Renal cortex interstitium (tissue), 11 donors: ENCODE results near the gene FARSB. TPM values are rescaled to one million over a fixed set of nuclear protein-coding genes. Genes with fewer than 3 reads are reported as not detected.

Experiments
- DNase-seq, 11 donors: peaks; one replicate each; pipeline ENCODE4 v3.0.0-alpha.2; 2013; ENCODE audit warnings: low read depth in 9 of 11, low spot score in 4 of 11; ENCODE audit errors: extremely low read depth in 1 of 11
- polyA plus RNA-seq, 3 donors: library from polyadenylated mRNA; unstranded; fragments of 120-200 nt; gene quantifications; one replicate each; pipeline ENCODE4 v1.2.1, GENCODE V29; 2013; ENCODE audit not compliant: insufficient read length in 3 of 3

The FARSB gene
- polyA plus RNA-seq, 3 donors, result 26.2 to 28.8 (median 26.8) TPM

GRCh38 chr2:222671259-222672067 is 15.6 kb upstream of the FARSB start, which contains the start of gene MOGAT1:
TSS of gene MOGAT1 (plus strand) at chr2:222671658. CDS start at chr2:222671786, 128 bp downstream.
- peak in 5 of 11 donors; percentile 14 to 34 (median 26) for DNase-seq

- DNase-seq, result no peak
These were observed 14.5 kb upstream of the FARSB start for GRCh38 chr2:222670191-222671038.

GRCh38 chr2:222669353-222669752 is 13.5 kb upstream of the FARSB start:
- no peak for DNase-seq

GRCh38 chr2:222668494-222669154 is 12.7 kb upstream of the FARSB start:
- no peak for DNase-seq

GRCh38 chr2:222663479-222663878 is 7.6 kb upstream of the FARSB start:
- DNase-seq, result no peak

- DNase-seq, result no peak
These were observed 894 bp upstream of the FARSB start for GRCh38 chr2:222656526-222657446.

GRCh38 chr2:222653280-222653679 is 2.6 kb downstream of the FARSB start:
- no peak for DNase-seq

- no peak for DNase-seq
These were observed 3.2 kb downstream of the FARSB start for GRCh38 chr2:222652491-222653255.

GRCh38 chr2:222651718-222652418 is 4.0 kb downstream of the FARSB start:
- DNase-seq, result no peak

GRCh38 chr2:222649801-222650200 is 6.1 kb downstream of the FARSB start:
- no peak for DNase-seq

- no peak for DNase-seq
These were observed 9.9 kb downstream of the FARSB start for GRCh38 chr2:222646008-222646407.

- DNase-seq, result no peak
These were observed 12.8 kb downstream of the FARSB start for GRCh38 chr2:222643134-222643533.

- DNase-seq, result no peak
These were observed 14.6 kb downstream of the FARSB start for GRCh38 chr2:222641336-222641735.

GRCh38 chr2:222637067-222637466 is 18.8 kb downstream of the FARSB start:
- DNase-seq, result no peak

GRCh38 chr2:222635295-222635694 is 20.6 kb downstream of the FARSB start:
- no peak for DNase-seq

GRCh38 chr2:222627764-222628163 is 28.1 kb downstream of the FARSB start:
- DNase-seq, result no peak

- no peak for DNase-seq
These were observed 32.1 kb downstream of the FARSB start for GRCh38 chr2:222623756-222624309.
